NCI-H526 treated with DMSO at 0.1 percent for 48 hours (cell line): ENCODE data around the gene GABARAP.

Source experiments
- DNase-seq: peaks from one replicate; lab custom pipeline; 2025; lab: John Stamatoyannopoulos, UW

Gene GABARAP

GRCh38 chr17:7241783-7242716 lies at the start of gene GABARAP:
GABARAP (minus strand) TSS chr17:7242449; CDS start chr17:7242330, 119 bp downstream.
- DNase-seq = peak; percentile 48

GRCh38 chr17:7290685-7291084 lies 48.4 kb upstream of the GABARAP start:
- no peak for DNase-seq

- no peak for DNase-seq
Measured at GRCh38 chr17:7290166-7290565, 47.9 kb upstream of the GABARAP start.

GRCh38 chr17:7289256-7290032 lies 47.2 kb upstream of the GABARAP start:
- no peak for DNase-seq

- no peak for DNase-seq
Measured at GRCh38 chr17:7285679-7286078, 43.4 kb upstream of the GABARAP start.

- no peak for DNase-seq
Measured at GRCh38 chr17:7284911-7285310, 42.7 kb upstream of the GABARAP start.

GRCh38 chr17:7283471-7284216 lies 41.4 kb upstream of the GABARAP start:
- no peak for DNase-seq

- no peak for DNase-seq
Measured at GRCh38 chr17:7282752-7283321, 40.6 kb upstream of the GABARAP start.

- DNase-seq = no peak
Measured at GRCh38 chr17:7281953-7282751, 39.9 kb upstream of the GABARAP start.

- peak; percentile 73 for DNase-seq
Measured at GRCh38 chr17:7281074-7281952, 39.1 kb upstream of the GABARAP start, which contains the start of gene SLC2A4. SLC2A4 (plus strand) TSS chr17:7281718; CDS start chr17:7281935, 217 bp downstream.

GRCh38 chr17:7280519-7281073 lies 38.3 kb upstream of the GABARAP start:
- peak; percentile 79 for DNase-seq

- DNase-seq = no peak
Measured at GRCh38 chr17:7279448-7279847, 37.2 kb upstream of the GABARAP start.

- no peak for DNase-seq
Measured at GRCh38 chr17:7266784-7267183, 24.5 kb upstream of the GABARAP start.

GRCh38 chr17:7263801-7264078 lies 21.5 kb upstream of the GABARAP start:
- DNase-seq = no peak

- DNase-seq = peak; percentile 22
Measured at GRCh38 chr17:7262935-7263800, 20.9 kb upstream of the GABARAP start.

GRCh38 chr17:7262192-7262934 lies 20.1 kb upstream of the GABARAP start, which contains the start of gene CLDN7:
CLDN7 (minus strand) TSS chr17:7262478; CDS start chr17:7262043, 435 bp downstream.
- DNase-seq = peak; percentile 61

- DNase-seq = no peak
Measured at GRCh38 chr17:7261379-7262191, 19.3 kb upstream of the GABARAP start.
